Activated naive CD4-positive, alpha-beta T cell treated with anti-CD3 and anti-CD28 coated beads, Interleukin-2, amount 50 U/mL, for 72 hours (primary cell): ENCODE results near the gene IGSF6. TPM values are rescaled to one million over a fixed set of nuclear protein-coding genes. Genes with fewer than 3 reads are reported as not detected.
"Not testable (repeated sequence)": the region's sequence is repeated elsewhere in the genome, so short reads cannot be mapped to it uniquely, and the experiment has no call there.

Source experiments
- ATAC-seq, 2 donors: fragments of 150-1000 bp; cut with Tn5 transposase; 2 replicates each; pipeline ENCODE4 v1.10.0; 2021; ENCODE audit warnings: mild to moderate bottlenecking in 2 of 2, moderate library complexity in 2 of 2
- DNase-seq, 2 donors: peaks; one replicate each; pipeline ENCODE4 v3.0.0; 2021 to 2022; ENCODE audit warnings: low spot score in 2 of 2
- H3K27ac Mint-ChIP-seq, 2 donors: one replicate each; pipeline ENCODE4 v1.8.0; 2022; ENCODE audit warnings: mild to moderate bottlenecking in 2 of 2, mixed read lengths in 2 of 2
- H3K36me3 Mint-ChIP-seq, 2 donors: one replicate each; pipeline ENCODE4 v1.8.0; 2022; ENCODE audit warnings: mixed read lengths in 2 of 2
- H3K9me3 Mint-ChIP-seq, 2 donors: one replicate each; pipeline ENCODE4 v1.8.0; 2022; ENCODE audit warnings: mixed read lengths in 2 of 2
- total RNA-seq, 2 donors: library from RNA; stranded (reverse); gene quantifications; one replicate each; pipeline ENCODE4 v1.2.3, GENCODE V29; 2022

The IGSF6 gene, protein sequence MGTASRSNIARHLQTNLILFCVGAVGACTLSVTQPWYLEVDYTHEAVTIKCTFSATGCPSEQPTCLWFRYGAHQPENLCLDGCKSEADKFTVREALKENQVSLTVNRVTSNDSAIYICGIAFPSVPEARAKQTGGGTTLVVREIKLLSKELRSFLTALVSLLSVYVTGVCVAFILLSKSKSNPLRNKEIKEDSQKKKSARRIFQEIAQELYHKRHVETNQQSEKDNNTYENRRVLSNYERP
- under 1 TPM in 1 of 2 donors, not detected in 1; 0.30 TPM for total RNA-seq

DNA sequence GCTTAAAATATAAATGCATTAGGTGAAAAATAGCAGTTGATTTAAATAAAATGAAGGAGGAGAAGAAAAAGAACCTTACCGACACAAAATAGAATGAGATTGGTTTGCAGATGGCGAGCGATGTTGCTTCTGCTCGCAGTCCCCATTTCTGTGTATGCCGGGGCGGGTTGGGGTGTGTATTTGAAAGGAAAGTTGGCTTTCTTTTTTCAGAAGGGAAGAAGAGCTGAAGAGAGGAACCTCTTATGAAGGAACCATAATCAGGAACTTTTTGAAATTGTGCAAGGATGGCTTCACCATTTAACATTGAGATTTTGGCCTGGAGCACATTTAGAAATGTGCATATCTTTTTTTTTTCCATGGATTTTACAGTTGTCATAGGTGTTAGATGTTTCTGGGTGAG lies at the start of gene IGSF6:
Gene IGSF6 (minus strand): TSS at position 156 of the 400 bp plus-strand sequence. CDS start 10 bp downstream, at position 146.
- DNase-seq = no peak
- Mint-ChIP-seq H3K36me3 (peaks cover 0 to 5% of the 10 kb centered on the region in 2 donors), H3K27ac (no peak within 1 kb of the TSS), H3K9me3 (no peaks in the 10 kb centered on the region)
- ATAC-seq = no peak

DNA sequence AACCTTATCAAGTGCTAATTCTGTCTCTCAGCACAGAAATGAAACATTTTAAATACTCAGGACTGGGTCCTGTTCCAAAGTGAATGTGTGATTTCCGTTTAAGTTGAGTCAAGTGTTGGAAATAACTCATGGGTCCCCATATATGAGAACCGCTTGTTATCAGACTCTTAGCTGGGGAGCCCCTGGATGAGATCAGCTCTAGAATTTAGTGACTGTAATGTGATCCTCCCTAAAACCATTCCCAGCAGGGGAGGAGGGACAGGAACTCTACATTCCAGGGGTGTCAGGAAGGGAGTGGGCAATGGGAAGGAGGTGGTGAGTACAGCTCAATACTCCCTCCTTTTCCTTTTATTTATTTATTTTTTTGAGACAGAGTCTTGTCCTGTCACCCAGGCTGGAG lies 48.9 kb upstream of the IGSF6 start:
- no peak for ATAC-seq
- H3K9me3 Mint-ChIP-seq = no peaks in the 10 kb centered on the region
- no peak for DNase-seq
- no peak overlapping the region for H3K27ac Mint-ChIP-seq
- no peaks in the 10 kb centered on the region for H3K36me3 Mint-ChIP-seq

DNA sequence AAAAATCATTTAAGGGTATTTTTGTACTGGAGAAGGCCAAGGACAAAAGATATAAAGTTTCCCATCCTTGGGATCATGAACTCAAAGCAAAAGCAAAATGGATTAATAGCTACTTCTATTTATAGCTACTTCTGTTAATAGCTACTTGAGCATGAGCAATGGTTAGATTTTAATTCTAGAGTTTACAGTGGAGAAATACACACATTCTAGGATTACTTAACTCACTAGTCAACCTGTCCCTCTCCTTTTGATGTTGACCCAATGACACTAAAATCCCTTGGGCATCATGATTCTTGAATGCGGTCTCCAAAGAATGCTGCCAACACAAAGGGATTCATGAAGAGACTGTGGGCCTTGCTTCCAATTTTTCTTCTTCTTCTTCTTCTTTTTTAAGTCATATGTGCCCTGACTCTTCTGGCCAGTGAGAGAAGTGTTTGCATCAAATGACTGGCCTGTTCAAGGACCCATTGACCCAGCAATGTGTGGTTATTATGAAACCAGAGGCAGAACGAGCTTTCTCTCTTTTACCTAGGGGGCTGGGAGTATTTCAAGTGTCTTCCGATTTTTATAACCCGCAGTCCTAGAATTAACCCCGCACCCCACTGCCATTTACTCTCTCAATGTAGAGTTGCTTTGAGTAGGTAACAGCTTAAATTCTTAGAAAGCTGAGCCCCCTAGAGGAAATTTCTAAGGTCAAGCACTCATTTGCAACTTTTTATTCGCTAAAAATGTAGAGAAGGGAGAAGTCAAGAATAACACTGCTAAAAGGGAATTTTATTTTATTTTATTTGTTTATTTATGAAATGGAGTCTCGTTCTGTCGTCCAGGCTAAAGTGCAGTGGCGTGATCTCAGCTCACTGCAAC lies 46.0 kb upstream of the IGSF6 start:
- no peak for ATAC-seq
- no peak overlapping the region for H3K27ac Mint-ChIP-seq
- no peaks in the 10 kb centered on the region for H3K9me3 Mint-ChIP-seq
- no peak for DNase-seq
- no peaks in the 10 kb centered on the region for H3K36me3 Mint-ChIP-seq

DNA sequence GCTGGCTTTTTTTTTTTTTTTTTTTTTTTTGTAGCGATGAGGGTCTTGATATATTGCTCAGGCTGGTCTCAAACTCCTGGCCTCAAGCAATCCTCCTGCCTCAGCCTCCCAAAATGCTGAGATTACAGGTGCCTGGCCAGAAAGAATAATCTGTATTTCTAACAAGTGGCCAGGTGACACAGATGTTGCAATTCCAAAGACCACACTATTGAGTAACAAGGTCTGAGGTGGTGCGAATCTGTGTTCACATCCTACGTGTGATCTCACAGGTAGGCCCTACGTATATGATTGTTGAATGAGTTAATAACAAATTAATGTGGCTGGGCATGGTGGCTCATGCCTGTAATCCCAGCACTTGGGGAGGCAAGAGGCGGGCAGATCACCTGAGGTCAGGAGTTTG lies 44.6 kb upstream of the IGSF6 start:
- Mint-ChIP-seq H3K27ac (no peak overlapping the region), H3K36me3 (no peaks in the 10 kb centered on the region), H3K9me3 (no peaks in the 10 kb centered on the region)
- DNase-seq (no peak), ATAC-seq (no peak)

DNA sequence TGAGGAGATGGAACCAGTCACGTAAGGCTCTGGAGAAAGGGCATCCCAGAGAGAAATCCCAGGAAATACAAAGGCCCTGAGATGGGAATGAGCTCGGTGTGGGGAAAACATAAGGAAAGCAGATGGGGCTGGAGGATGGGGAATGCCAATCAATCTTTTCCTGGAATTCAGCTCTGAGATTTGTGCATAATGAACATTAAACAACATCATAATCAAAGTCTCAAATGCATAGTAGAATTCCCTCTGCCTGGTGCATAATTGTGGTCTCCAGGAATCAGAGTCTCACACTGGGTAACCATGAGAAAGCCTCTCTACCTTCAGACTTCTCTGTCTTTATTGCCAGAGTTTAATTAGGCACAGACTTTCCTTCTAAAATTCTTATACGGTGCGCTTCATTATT lies 42.2 kb upstream of the IGSF6 start:
- no peak overlapping the region for H3K27ac Mint-ChIP-seq
- ATAC-seq (no peak), DNase-seq (no peak)
- H3K36me3 Mint-ChIP-seq = no peaks in the 10 kb centered on the region
- no peaks in the 10 kb centered on the region for H3K9me3 Mint-ChIP-seq

DNA sequence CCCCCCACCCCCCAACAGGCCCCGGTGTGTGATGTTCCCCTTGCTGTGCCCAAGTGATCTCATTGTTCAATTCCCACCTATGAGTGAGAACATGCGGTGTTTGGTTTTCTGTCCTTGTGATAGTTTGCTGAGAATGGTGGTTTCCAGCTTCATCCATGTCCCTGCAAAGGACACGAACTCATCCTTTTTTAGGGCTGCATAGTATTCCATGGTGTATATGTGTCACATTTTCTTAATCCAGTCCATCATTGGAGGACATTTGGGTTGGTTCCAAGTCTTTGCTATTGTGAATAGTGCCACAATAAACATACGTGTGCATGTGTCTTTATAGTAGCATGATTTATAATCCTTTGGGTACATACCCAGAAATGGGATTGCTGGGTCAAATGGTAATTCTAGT lies 38.6 kb upstream of the IGSF6 start:
- not testable (repeated sequence) for H3K9me3 Mint-ChIP-seq, ATAC-seq, H3K36me3 Mint-ChIP-seq, H3K27ac Mint-ChIP-seq, DNase-seq

DNA sequence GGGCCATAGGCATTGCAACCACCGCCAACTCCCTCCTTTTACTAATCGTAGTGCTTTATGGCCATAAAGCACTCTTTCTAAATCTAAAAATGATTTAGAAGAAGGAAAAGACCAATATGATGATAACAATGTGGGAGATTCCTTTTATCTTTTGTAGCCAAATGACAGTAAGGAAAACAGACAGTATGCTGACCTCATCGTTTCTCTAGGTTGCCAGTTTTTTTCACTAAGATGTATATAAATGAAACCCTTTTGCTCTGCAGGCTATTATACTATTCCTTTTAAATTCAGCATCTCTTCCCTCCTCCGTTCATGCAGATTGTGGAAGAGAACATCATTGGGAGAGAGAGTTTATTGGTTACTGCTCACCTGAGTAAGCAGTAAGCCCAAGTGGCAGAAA lies 36.7 kb upstream of the IGSF6 start:
- DNase-seq = no peak
- Mint-ChIP-seq H3K36me3 (no peaks in the 10 kb centered on the region), H3K27ac (no peak overlapping the region), H3K9me3 (no peaks in the 10 kb centered on the region)
- ATAC-seq = no peak

DNA sequence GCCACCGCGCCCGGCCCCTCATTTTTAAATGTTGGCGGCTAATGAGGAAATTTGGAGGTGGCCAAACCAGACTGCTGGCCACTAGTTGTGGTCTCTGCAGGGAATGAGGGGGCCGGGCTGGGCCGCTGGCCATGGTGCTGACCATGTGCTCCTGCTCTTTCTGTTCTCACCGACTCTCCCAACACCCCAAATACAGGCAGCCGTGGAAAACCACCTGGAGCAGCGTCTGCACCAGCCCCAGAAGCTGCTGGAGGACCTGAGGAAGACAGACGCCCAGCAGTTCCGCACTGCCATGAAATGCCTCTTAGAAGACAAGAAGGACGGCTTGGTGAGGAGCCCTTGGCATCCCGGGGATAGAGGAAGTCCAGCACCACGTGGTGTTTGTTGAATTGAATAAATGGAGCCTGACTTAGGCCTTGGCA lies 32.6 kb upstream of the IGSF6 start:
- no peaks in the 10 kb centered on the region for H3K36me3 Mint-ChIP-seq
- ATAC-seq = no peak
- DNase-seq = no peak
- no peak overlapping the region for H3K27ac Mint-ChIP-seq
- H3K9me3 Mint-ChIP-seq = no peaks in the 10 kb centered on the region

DNA sequence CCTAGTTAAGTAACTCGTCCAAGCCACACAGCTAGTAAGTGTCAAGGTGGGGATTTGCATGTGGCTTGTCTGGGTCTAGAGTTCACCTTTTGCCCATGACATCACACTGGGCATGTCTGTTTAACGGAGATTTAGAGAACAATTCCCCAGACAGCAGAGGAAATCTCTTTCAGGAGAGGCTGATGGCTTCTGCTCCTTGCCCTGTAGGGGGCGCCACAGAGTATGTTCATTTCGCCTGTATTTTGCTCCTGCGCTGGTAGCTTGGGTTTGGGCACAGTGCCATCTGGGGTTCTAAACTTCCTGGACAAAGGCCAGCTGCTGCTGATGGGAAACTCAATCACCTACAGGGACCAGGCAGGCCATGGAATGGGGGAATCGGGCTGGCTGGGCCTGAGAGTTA lies 31.8 kb upstream of the IGSF6 start:
- DNase-seq (peak in 1 of 2 donors; percentile 53), ATAC-seq (no peak)
- H3K27ac Mint-ChIP-seq = no peak overlapping the region
- no peaks in the 10 kb centered on the region for H3K36me3 Mint-ChIP-seq
- H3K9me3 Mint-ChIP-seq = no peaks in the 10 kb centered on the region

DNA sequence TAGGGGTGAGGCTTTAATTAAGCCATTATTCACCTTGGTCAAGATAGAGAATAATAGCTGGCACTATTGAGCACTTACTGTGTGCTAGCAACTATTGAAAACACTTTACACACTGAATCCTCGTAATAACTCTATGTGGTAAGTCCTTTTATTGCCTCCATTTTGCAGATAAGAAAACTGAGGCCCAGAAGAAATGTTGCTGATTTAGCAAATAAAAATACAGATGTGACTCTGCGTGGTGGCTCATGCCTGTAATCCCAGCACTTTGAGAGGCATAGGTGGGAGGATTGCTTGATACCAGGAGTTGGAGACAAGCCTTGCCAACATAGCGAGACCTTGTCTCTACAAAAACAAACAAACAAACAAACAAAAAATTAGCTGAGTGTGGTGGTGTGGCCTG lies 30.8 kb upstream of the IGSF6 start:
- no peak for ATAC-seq
- no peak overlapping the region for H3K27ac Mint-ChIP-seq
- no peak for DNase-seq
- H3K9me3 Mint-ChIP-seq = no peaks in the 10 kb centered on the region
- H3K36me3 Mint-ChIP-seq = no peaks in the 10 kb centered on the region

DNA sequence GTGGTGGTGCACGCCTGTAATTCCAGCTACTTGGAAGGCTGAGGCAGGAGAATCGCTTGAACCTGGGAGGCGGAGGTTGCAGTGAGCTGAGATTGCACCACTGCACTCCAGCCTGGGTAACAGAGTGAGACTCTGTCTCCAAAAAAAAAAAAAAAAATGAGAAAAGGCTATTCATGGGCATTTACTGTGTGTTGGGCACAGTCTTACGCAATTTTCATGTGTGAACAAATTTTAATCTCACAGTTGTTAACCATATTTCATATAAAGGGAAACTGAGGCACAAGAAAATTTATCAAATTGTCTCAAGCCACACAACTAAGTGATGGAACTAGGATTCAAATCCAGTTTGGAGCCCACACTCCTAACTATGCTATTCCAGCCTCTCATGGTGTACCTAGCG lies 28.3 kb upstream of the IGSF6 start:
- not testable (repeated sequence) for H3K9me3 Mint-ChIP-seq, DNase-seq, H3K36me3 Mint-ChIP-seq, H3K27ac Mint-ChIP-seq, ATAC-seq

DNA sequence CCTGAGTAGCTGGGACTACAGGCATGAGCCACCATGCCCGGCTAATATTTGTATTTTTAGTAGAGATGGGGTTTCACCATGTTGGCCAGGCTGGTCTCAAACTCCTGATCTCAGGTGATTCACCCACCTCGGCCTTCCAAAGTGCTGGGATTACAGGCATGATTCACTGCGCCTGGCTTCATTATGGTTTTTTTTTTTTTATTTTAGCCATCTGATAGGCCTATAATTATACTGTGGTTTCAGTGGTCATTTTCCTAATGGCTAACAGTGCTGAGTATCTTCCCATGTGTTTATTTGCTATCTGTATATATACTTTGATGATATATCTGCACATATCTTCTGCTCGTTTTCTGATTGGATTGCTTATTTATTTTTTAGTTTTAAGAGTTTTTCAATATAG lies 22.0 kb upstream of the IGSF6 start:
- not testable (repeated sequence) for ATAC-seq, H3K27ac Mint-ChIP-seq, H3K36me3 Mint-ChIP-seq, DNase-seq, H3K9me3 Mint-ChIP-seq

DNA sequence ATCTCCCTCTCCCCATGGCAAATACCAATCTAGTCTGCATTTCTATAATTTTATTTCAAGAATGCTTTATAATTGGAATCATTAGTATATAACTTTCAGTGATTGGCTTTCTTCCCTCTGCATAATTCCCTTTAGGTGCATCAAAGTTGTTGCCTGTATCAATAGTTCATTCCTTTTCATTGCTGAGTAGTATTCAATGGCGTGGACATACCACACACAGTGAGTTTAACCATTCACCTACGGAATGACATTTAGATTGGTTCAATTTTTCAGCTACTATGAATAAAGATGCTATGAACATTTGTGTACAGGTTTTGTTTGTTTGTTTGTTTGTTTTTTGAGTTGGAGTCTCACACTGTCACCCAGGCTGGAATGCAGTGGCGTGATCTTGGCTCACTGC lies 21.1 kb upstream of the IGSF6 start:
- Mint-ChIP-seq H3K27ac (no peak overlapping the region), H3K36me3 (no peaks in the 10 kb centered on the region), H3K9me3 (peaks cover 0 to 4% of the 10 kb centered on the region in 2 donors)
- ATAC-seq (no peak), DNase-seq (no peak)

DNA sequence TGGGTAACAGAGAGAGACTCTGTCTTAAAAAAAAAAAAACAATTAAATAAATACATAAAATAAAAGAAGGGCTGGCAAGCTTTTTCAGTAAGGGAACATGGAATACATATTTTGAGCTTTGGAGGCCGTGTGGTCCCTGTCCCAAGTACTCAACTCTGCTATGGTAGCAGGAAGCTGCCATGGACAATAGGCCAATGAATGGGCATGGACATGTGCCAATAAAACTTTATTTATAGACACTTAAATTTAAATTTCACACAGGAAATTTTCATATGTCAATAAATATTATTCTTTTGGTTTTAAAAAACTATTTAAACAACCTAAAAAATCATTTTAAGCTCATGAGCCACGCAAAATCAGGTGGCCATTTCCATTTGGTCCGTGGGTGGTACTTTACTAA lies 15.2 kb upstream of the IGSF6 start:
- Mint-ChIP-seq H3K36me3 (no peaks in the 10 kb centered on the region), H3K27ac (no peak overlapping the region), H3K9me3 (no peaks in the 10 kb centered on the region)
- DNase-seq = no peak
- ATAC-seq = no peak

DNA sequence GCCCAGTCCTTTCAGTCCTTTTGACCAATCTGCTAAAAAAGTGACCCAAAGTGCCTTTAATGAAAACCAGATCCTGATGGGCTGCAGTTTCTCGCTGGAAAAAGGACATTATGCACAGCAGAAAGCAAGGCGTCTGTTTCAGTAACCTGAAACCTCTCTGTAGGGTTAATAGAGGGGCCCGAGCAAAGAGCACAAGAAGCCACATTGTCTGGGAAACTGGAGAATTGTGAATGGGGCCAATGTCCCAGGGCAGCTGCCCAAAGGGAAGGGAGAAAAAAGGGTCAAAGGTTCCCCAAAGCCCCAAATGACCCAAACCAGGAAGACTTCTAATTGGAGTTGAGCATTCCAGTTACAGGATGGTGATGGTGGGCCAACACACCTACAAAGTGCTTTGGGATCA lies 14.4 kb upstream of the IGSF6 start:
- Mint-ChIP-seq H3K9me3 (no peaks in the 10 kb centered on the region), H3K36me3 (no peaks in the 10 kb centered on the region), H3K27ac (no peak overlapping the region)
- ATAC-seq (no peak), DNase-seq (no peak)

DNA sequence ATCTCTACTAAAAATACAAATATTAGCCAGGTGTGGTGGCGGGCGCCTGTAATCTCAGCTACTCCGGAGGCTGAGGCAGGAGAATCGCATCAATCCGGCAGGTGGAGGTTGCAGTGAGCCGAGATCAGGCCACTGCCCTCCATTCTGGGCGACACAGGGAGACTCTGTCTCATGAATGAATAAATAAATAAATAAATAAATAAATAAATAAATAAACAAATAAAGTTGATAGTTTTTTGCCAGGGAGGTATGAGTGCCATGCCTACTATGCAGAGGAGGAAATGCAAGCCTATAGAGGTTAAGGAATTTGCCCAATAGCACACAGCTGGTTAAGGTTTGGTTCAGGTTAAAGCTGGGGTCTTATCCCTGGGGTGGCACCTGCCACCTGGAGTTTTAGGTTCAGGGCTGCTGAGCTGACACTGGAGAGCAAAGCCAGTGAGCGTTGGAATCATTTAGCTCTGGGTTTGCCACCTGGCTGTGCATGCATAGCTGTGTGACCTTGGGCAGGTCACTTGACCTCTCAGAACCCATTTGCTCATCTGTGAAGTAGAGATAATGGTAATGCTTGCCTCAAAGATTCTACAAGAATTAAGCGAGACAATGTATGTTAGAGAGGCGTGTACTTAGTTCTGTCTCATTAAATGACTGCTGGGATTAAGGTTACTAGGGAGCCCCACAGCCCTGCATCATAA lies 12.5 kb upstream of the IGSF6 start:
- Mint-ChIP-seq H3K9me3 (no peaks in the 10 kb centered on the region), H3K27ac (no peak overlapping the region), H3K36me3 (no peaks in the 10 kb centered on the region)
- ATAC-seq (no peak), DNase-seq (no peak)

DNA sequence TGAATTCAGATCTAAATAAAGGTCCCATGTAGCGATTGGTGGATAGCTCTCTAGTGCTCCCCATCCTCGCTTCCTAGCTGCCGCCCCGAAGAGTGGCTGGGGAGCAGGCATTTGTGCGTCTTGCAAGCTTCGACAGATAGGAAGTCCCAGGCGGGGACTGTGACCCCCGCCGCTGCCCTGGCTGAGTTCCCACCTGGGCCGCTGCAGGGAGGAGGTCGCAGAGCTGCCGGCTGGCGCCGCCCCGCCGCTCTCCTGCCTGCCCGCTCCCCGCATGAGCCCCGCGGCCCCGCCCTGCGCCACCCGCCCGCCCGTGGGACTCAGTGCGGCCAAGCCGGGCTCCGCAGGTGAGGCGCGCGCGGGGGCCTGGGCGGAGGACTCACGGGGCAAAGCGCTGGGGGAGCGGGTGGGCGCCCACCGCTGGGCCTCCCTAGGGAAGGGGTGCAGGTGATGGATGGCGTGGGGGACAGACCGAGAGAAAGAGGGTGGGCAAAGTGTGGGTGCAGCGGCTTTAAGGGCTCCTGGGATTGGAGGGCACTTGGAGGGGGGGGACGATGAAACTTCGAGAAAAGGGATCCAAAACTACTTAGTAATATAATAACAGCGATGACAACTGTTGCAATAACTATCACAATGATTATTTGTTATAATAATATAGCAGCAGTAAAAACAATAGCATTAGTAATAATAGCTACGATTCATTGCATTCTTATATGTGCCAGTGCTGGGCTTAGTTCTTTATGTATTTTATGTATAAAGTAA lies 11.7 kb upstream of the IGSF6 start, which contains the start of gene OTOA:
Gene OTOA (plus strand): TSS at position 80 of the 759 bp plus-strand sequence. CDS start 14,547 bp downstream, outside the sequence.
- H3K27ac Mint-ChIP-seq = no peak within 1 kb of the TSS
- peak; percentile 58 to 59 for ATAC-seq
- H3K36me3 Mint-ChIP-seq = no peaks in the 10 kb centered on the region
- peak in 1 of 2 donors; percentile 22 for DNase-seq
- no peaks in the 10 kb centered on the region for H3K9me3 Mint-ChIP-seq
